Stimulated activated CD4-positive, alpha-beta T cell treated with anti-CD3 and anti-CD28 coated beads, TNF-alpha, amount 100 ng/mL, for 1 hour (primary cell): Measurements from ENCODE around the gene DOCK4.

ENCODE experiments used
- DNase-seq, 3 donors: peaks; one replicate each; pipeline ENCODE4 v3.0.0-alpha.2; 2020; ENCODE audit warnings: low read depth in 3 of 3, low spot score in 1 of 3

DOCK4 gene

DNA sequence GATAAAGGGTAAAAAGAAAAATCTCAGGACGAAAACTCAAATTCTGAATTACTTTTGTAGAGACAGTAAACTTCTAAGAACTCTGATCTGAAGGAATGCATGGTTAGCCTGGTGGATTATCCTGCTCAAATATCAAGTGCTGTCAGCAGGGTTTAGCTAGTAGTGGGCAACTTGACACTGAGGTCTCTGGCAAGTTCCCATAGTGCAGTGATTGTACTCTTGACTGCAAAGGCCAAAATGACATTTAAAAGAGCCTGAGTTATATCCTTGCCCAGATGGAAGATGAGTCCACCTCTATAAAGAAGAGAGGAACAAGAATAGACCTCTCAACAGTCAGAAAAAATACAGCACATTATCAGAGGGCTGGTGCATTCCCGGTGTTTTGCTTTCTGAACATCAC is 339.4 kb downstream of the DOCK4 start:
- no peak for DNase-seq

DNA sequence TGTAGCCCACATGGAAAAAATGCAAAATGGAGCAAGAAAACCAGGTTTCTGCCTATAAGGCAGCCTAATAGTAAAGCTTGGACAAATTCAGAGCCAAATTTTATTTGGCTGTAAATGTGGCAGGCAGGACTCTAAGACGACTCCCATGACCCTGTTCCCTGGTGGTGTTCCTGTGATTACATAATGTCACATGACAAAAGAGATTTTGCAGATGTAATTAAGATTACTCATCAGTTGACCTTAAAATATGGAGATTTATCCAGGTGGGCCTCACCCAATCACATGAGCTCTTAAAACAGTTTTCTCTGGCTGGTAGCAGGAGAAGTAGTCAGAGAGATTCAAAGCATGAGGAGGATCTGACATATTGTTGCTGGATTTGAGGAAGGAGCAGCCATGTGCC is 340.8 kb downstream of the DOCK4 start:
- DNase-seq, result no peak

GRCh38 chr7:111864291-111864976 is 341.8 kb downstream of the DOCK4 start:
- DNase-seq, result no peak

GRCh38 chr7:111863269-111863668 is 342.9 kb downstream of the DOCK4 start:
- DNase-seq, result no peak

GRCh38 chr7:111860248-111860647 is 346.0 kb downstream of the DOCK4 start:
- no peak for DNase-seq

DNA sequence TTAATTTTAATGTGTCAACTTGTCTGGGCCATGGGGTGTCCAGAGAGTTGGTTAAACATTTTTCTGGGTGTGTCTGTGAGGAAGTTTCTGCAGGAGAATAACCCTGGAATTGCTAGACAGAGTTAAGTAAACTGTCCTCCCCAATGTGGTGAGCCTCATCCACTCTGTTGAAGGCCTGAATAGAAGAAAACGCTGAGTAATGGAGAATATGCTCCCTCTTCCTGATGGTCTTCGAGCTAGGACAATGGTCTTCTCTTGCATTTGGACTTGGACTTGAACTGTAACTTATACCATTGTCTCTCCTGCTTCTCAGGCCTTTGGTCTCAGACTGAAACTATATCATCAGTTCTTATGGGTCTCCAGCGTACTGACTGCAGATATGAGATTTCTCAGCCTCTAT is 347.9 kb downstream of the DOCK4 start:
- DNase-seq, result no peak

DNA sequence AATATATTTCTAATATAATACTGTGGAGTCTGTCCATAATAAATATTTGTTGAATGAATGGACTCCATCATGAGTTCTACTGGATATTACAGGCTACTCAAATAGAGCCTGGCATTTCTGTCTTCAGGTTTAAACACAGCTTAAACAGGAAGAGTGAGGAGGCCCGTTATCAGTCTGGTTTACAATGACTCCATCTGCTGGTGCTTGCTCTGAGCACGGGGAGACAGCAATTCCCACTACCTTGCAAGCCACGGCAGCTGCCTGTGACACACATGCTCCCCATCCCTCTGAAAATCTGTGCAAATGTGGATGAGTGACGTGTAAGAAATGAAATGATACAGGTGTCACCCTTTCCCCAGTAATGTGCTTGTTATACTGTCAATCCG is 350.4 kb downstream of the DOCK4 start:
- DNase-seq, result no peak

DNA sequence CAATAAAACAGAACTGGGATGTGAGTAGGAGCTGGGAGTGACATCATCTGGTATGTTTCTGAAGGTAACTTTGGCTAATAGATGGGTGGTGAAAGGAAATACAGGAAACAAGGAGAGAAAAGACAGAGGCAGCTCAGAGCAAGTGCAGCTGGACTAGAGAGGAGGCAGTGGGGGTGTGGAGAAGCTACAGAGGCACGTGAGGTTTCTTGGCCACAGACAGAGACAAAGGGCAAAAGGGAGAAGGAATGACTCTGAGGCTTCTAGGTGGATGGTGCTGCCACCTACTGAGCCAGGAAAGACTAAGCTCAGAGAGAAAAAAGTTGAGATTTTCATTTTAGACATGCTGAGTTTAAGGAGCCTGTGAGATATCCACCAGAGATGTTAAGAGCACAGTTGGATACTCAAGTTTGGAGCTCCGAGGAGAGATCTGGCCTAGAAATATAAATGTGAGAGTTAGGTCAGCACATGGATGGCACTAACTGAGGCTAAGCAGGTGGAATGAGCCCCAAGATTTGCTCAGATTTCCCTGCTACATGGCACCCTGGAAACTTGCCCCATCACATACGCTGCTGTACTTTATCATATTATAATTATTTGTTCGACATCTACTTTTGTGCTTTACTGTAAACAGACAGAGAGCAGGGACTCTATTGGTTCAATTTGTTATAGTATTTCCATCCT is 350.9 kb downstream of the DOCK4 start:
- no peak for DNase-seq

DNA sequence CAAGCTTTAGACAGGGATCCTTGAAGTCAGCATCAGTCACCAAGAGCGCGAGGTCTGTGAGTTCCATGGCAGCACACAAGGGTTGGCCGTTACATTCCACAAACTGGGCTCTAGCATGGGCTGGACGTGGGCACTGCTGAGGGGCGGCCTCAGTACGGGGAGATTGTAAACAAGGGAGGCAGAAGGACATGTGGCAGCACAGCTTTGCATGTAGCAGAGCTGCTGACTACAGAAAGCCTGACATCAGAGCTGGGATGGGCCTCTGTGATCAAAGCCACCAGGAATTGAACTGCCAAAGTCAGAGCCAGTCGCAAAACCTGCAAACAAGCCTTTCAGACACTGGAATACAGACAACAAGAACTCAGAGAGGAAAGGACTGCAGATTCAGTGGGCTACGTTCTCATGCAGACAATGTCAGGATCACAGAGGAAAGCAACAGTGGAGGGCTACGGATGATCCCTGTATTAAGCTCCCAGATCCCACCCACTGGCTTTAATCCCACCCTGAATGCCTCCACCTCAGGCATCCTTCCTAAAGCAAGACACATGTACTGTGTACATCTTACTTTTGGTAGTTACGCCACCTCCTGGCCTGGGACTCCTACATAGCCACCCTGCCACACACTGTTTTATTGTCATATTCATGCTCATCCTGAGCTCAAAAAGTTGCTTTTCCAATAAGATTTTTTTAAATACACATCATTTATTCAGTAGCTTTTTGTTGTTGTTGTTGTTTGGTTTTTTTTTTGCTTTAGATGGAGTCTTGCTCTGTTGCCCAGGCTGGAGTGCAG is 352.8 kb downstream of the DOCK4 start:
- no peak for DNase-seq

GRCh38 chr7:111852081-111852480 is 354.1 kb downstream of the DOCK4 start:
- DNase-seq, result no peak

DNA sequence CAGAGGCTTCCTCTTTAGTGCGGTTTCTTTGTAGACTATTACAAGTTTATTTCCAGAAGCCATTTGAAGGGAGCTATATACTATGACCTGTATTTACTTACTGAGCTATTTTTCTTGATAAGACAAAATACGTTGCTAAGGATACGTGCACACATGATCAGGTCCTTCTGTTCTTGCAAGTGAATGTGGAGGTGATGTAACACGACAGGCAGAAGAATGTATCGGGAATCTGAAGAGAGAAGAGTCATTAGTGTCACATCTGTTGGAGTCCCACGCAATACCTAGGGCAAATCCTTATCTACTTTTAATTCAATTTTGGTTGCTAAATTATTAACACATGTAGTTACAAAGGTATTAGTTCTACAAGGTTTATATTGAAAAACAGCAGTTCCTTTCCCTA is 359.3 kb downstream of the DOCK4 start:
- DNase-seq, result no peak

GRCh38 chr7:111845853-111846252 is 360.3 kb downstream of the DOCK4 start:
- DNase-seq, result no peak

DNA sequence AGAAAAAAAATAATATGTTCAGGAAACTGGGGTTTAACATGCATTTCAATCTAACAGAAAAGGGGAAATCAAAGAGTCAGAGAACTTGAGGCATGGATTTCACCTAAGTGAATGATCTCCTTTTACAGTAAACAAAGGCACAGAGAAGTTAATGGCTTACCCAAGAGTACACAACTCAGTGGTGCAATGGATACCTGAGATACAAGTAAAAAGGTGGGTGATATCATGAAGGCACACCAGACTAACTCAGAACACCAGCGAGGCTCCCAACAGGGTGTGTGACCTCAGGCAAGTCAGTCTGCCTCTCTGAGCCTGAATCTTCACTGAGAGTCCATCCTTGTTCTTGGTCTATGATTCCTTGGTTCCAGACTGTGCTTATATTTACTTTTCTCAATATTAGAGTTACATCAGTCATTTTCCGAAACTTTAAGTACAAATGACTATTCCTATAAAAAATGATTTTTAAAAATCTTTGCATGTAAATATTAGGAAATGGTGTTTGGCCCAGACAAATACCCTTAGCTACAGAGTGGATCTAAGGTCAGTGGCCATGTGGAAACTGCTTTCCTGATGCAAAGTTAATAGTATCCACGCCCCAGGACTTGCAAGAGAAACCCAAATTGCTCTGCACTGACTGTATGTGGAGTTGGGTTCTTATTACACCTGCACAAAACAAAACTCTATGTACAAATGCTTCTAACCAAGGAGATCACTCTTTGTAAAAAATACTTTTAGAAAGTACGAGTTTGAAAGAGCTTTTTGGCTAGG is 361.1 kb downstream of the DOCK4 start:
- no peak for DNase-seq

DNA sequence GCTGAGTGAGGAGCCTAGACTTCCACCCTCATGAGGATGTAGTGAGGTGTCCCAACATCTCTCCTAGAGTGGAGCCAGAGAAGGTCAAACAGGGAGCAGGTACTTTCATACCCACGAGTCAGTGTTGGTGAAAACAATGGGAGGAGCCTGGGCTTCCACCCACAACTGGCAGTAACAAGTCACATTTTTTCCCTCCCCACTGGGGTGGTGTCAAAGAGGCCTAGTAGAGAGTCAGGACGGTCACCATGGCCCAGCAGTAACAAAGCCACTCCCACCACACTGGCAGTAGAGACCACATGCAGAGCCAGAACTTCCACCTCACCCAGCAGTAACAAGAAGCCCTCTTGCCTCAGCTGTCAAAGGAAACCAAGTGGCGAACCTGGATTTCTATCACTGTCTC is 363.7 kb downstream of the DOCK4 start:
- no peak for DNase-seq

DNA sequence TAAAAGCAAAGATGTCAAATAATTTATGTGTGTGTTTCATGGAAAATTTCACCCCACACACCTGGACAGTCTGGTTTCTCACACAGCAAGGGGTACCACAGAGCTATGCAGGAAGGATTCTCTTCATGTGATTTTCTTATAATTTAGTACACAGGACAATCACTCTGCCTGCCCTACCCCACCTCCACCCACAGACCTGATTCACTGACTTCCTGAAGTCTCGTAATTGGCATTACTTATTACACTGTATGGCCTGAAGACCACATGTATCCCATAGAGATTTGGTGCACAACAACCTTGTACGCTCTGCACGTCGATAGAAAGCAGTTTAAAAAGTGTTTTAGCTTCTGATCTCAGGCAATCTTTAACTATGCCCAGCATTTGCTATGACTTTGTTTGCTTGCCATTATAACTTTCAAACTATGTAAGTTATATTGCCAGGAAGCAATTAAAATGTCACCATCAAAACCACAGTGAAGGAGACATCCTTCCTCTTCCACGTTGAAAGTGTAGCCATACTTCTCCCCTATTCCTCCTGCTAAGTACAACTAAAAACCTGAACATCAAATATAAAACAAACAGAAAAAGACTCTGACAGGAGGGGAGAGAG is 364.5 kb downstream of the DOCK4 start:
- DNase-seq, result no peak

DNA sequence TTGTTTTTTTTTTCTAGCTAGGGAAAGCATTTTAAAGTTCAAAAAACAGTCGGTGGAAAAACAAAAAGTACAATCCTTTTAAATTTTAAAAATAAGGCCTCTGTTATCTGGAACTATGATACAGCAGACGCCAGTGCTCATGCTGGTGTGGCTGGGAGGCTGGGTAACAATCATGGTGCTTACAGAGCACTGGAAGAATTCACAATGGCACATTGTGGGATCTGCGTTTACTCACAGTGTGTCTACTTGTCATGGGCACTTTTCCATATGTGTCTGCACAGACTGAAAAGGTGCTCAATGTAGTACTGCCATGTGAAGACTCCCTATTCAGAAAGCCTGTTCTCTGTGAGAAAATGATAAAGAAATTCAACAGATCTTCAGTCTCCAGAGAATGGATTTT is 365.7 kb downstream of the DOCK4 start:
- no peak for DNase-seq

DNA sequence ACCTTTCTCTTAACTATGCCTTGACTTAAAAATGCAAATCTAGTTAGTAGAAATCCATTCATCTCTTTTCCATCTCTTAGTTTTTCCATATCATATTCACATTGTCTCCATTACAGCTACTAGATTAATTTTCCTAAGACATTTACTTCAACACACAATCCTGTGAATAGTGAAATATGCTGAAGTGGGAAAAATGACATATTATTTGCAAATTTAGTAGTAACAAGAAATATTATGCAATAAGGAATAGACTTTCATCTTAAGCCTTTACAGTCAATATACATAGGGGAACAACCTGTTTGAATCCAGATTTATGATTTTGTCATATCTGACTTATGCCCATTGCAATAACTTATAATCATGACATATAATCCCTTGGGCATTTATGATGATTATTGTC is 366.9 kb downstream of the DOCK4 start:
- no peak for DNase-seq

DNA sequence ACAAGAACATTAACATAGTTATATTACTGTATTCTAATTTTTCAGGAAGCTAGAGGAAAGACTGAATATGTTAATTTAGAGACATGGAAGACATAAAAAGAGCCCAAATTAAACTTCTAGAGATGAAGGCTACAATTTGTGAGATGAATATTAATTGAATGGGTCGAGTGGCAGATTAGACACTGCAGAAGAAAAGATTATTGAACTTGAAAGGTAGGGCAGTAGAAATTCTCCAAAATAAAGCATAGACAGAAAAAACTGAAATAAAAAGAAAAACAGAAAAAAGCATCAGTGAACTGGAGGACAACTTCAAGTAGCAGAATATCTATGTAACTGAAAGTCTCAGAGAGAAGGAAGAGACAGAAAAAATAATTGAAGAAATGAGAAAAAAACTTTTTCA is 369.6 kb downstream of the DOCK4 start:
- no peak for DNase-seq

DNA sequence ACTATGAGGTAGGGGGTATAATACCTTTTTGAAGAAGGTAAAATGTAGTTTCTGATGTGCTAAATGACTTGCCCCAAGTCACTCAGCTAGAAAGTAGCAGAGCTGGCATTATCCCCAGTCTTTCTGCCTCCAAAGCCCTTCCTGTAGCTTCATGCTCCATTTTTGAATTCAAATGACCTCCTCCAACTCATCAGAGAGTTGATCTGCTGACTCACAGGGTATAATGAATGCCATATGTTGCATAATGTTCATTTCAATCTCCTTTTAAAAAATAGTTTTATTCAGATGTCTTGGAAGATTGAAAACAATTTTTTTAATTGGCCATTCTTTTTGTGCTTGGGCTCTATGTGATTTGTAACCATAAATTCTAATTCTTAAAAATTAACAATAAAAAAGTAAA is 371.1 kb downstream of the DOCK4 start:
- DNase-seq, result no peak

- no peak for DNase-seq
Observed at GRCh38 chr7:111834367-111834766, 371.8 kb downstream of the DOCK4 start.

DNA sequence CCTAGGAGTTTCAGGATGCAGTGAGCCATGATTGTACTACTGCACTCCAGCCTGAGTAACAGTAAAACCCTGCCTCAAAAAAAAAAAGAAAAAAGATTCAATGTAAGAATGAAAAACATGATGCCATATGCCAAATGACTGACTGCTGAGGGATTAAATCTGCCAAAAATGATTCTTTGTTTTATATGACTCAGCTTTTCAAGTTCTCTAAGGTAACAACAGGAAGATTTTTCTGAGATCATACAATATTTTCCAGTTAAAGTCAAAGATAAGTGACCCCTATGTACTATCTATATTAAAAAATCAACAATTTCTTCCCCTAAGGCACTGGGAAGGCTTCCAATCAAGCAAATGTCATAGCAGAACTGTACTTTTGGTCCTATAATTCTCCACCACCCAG is 372.7 kb downstream of the DOCK4 start:
- DNase-seq, result no peak
